Neuronal stem cell (in vitro differentiated cells): ENCODE data around the gene SOHLH1.

ENCODE experiments used
- DNase-seq: peaks from one replicate; pipeline ENCODE4 v3.0.0-alpha.2; 2013; ENCODE audit warnings: low spot score
- H2AFZ ChIP-seq: one replicate; pipeline ENCODE4 v1.6.1; 2013; ENCODE audit warnings: mild to moderate bottlenecking, low read length, inconsistent platforms
- H2AK5ac ChIP-seq: 2 replicates; pipeline ENCODE4 v1.6.1; 2013; ENCODE audit warnings: low read depth, mild to moderate bottlenecking, inconsistent platforms, low read length, moderate library complexity, mixed read lengths
- H2BK120ac ChIP-seq: 2 replicates; pipeline ENCODE4 v1.6.1; 2013; ENCODE audit warnings: low read depth, mild to moderate bottlenecking, inconsistent platforms, low read length, moderate library complexity, mixed read lengths
- H2BK12ac ChIP-seq: one replicate; pipeline ENCODE4 v1.6.1; 2013; ENCODE audit warnings: low read length, inconsistent platforms
- H2BK15ac ChIP-seq: 2 replicates; pipeline ENCODE4 v1.6.1; 2013; ENCODE audit warnings: mild to moderate bottlenecking, low read length, inconsistent platforms, mixed read lengths
- H2BK5ac ChIP-seq: one replicate; pipeline ENCODE4 v1.6.1; 2013; ENCODE audit warnings: inconsistent platforms, mild to moderate bottlenecking, low read length, moderate library complexity
- H3K14ac ChIP-seq: one replicate; pipeline ENCODE4 v1.6.1; 2013; ENCODE audit warnings: low read length, inconsistent platforms
- H3K18ac ChIP-seq: 2 replicates; pipeline ENCODE4 v1.6.1; 2013; ENCODE audit warnings: low read length, inconsistent platforms
- H3K23ac ChIP-seq: 2 replicates; pipeline ENCODE4 v1.6.1; 2013; ENCODE audit warnings: low read depth, mild to moderate bottlenecking, mixed read lengths, low read length, inconsistent platforms; ENCODE audit not compliant: poor library complexity
- H3K27ac ChIP-seq: replicated peaks from 3 replicates; pipeline ENCODE4 v1.5.1; 2013; ENCODE audit warnings: low read length, inconsistent platforms
- H3K27me3 ChIP-seq, 3 experiments: 2 replicates each; pipeline ENCODE4 v1.6.1; 2013; ENCODE audit warnings: low read length in 3 of 3, mild to moderate bottlenecking in 2 of 3, inconsistent platforms in 1 of 3, low read depth in 1 of 3, mixed read lengths in 1 of 3, moderate library complexity in 1 of 3; ENCODE audit not compliant: control insufficient read depth in 3 of 3, insufficient read depth in 3 of 3
- H3K36me3 ChIP-seq, 2 donors: replicated peaks in 1 of 2; 2 replicates each; pipeline ENCODE4 v1.6.1; 2013; ENCODE audit warnings: low read length in 2 of 2; ENCODE audit not compliant: control insufficient read depth in 2 of 2, insufficient read depth in 2 of 2
- H3K4ac ChIP-seq: 2 replicates; pipeline ENCODE4 v1.6.1; 2013; ENCODE audit warnings: inconsistent platforms, mild to moderate bottlenecking, low read length, moderate library complexity
- H3K4me1 ChIP-seq, 2 donors: 1 replicate in 1 of 2; 2 replicates in 1 of 2; pipeline ENCODE4 v1.6.1; 2013; ENCODE audit warnings: low read length in 2 of 2, low read depth in 1 of 2; ENCODE audit not compliant: control insufficient read depth in 2 of 2, insufficient read depth in 1 of 2
- H3K4me2 ChIP-seq: one replicate; pipeline ENCODE4 v1.6.1; 2013; ENCODE audit warnings: mild to moderate bottlenecking, low read length, inconsistent platforms; ENCODE audit not compliant: insufficient read depth, poor library complexity, severe bottlenecking
- H3K4me3 ChIP-seq, 2 donors: 2 replicates each; pipeline ENCODE4 v1.5.1; 2013; ENCODE audit warnings: low read length in 2 of 2, mild to moderate bottlenecking in 2 of 2, inconsistent platforms in 1 of 2, moderate library complexity in 1 of 2
- H3K79me1 ChIP-seq: one replicate; pipeline ENCODE4 v1.6.1; 2013; ENCODE audit warnings: low read depth, mild to moderate bottlenecking, inconsistent platforms, low read length, moderate library complexity
- H3K9ac ChIP-seq: one replicate; pipeline ENCODE4 v1.6.1; 2013; ENCODE audit warnings: mild to moderate bottlenecking, low read depth, low read length, inconsistent platforms; ENCODE audit not compliant: poor library complexity
- H3K9me3 ChIP-seq, 2 donors: replicated peaks in 1 of 2; 2 replicates each; pipeline versions ENCODE3 to v1.6.1; 2013; ENCODE audit warnings: low read length in 2 of 2, mild to moderate bottlenecking in 2 of 2, inconsistent platforms in 1 of 2, low read depth in 1 of 2, mixed read lengths in 1 of 2, moderate library complexity in 1 of 2; ENCODE audit not compliant: control insufficient read depth in 2 of 2, insufficient read depth in 1 of 2
- H4K8ac ChIP-seq: one replicate; pipeline ENCODE4 v1.6.1; 2013; ENCODE audit warnings: low read depth, mild to moderate bottlenecking, inconsistent platforms, low read length, moderate library complexity
- H4K91ac ChIP-seq: one replicate; pipeline ENCODE4 v1.6.1; 2013; ENCODE audit warnings: low read length, low read depth, mild to moderate bottlenecking, inconsistent platforms; ENCODE audit not compliant: poor library complexity
- WGBS, 2 donors: extraction: QIAGEN DNeasy Blood & Tissue Kit; methylation state at CpG; one replicate each; pipeline ENCODE4 v1.1.7; 2013; ENCODE audit warnings: missing lambda C conversion rate in 2 of 2, mixed read lengths in 1 of 2; ENCODE audit not compliant: insufficient read length in 2 of 2, insufficient replicate concordance in 1 of 2; ENCODE audit errors: extremely low coverage in 2 of 2; 5-methylcytosine and 5-hydroxymethylcytosine counted together

The SOHLH1 gene

GRCh38 chr9:135687216-135687615 lies 12.1 kb downstream of the SOHLH1 start:
- Histone ChIP-seq H4K8ac (peak overlapping the region; percentile 82), H2BK15ac (peak overlapping the region; percentile 89), H3K9me3 (peaks cover 0 to 5% of the 10 kb centered on the region in 2 donors), H3K27ac (no peak overlapping the region), H2BK120ac (no peak overlapping the region), H3K4ac (no peak overlapping the region), H3K4me3 (no peak overlapping the region), H3K18ac (peak overlapping the region; percentile 28), H3K27me3 (peaks cover 0 to 19% (median 3%) of the 10 kb centered on the region in 3 experiments), H3K4me1 (peaks cover 0 to 4% of the 10 kb centered on the region in 2 donors), H2BK5ac (no peak overlapping the region), H4K91ac (no peak overlapping the region), H3K14ac (peak overlapping the region; percentile 99), H2BK12ac (peak overlapping the region; percentile 97), H3K36me3 (peaks cover 0 to 3% of the 10 kb centered on the region in 2 donors), H2AFZ (no peak overlapping the region), H3K9ac (peak overlapping the region; percentile 44), H3K79me1 (peaks cover under 1% of the 10 kb centered on the region), H3K23ac (peak overlapping the region; percentile 95), H2AK5ac (peak overlapping the region; percentile 94), H3K4me2 (no peak overlapping the region)
- no CpG with 5 or more reads among the region's 15 CpGs for WGBS, 2 donors
- DNase-seq = no peak

- H2BK5ac ChIP-seq = no peak overlapping the region
- WGBS, 2 donors = no CpG with 5 or more reads among the region's 17 CpGs
- no peak overlapping the region for H3K4ac ChIP-seq
- no peaks in the 10 kb centered on the region for H3K4me1 ChIP-seq
- H2AK5ac ChIP-seq = peak overlapping the region; percentile 90
- no peak overlapping the region for H4K8ac ChIP-seq
- DNase-seq = no peak
- no peak overlapping the region for H2BK12ac ChIP-seq
- H3K27ac ChIP-seq = no peak overlapping the region
- no peaks in the 10 kb centered on the region for H3K79me1 ChIP-seq
- H3K18ac ChIP-seq = no peak overlapping the region
- H2AFZ ChIP-seq = no peak overlapping the region
- H2BK120ac ChIP-seq = no peak overlapping the region
- H3K4me2 ChIP-seq = no peak overlapping the region
- H3K9ac ChIP-seq = no peak overlapping the region
- peak overlapping the region; percentile 85 for H3K23ac ChIP-seq
- H3K27me3 ChIP-seq = peaks cover 0 to 16% (median 0%) of the 10 kb centered on the region in 3 experiments
- H3K4me3 ChIP-seq = no peak overlapping the region
- H3K9me3 ChIP-seq = no peaks in the 10 kb centered on the region
- H3K36me3 ChIP-seq = no peaks in the 10 kb centered on the region
- no peak overlapping the region for H4K91ac ChIP-seq
- no peak overlapping the region for H2BK15ac ChIP-seq
- H3K14ac ChIP-seq = no peak overlapping the region
These were observed 14.6 kb downstream of the SOHLH1 start for GRCh38 chr9:135684691-135685090.

DNA sequence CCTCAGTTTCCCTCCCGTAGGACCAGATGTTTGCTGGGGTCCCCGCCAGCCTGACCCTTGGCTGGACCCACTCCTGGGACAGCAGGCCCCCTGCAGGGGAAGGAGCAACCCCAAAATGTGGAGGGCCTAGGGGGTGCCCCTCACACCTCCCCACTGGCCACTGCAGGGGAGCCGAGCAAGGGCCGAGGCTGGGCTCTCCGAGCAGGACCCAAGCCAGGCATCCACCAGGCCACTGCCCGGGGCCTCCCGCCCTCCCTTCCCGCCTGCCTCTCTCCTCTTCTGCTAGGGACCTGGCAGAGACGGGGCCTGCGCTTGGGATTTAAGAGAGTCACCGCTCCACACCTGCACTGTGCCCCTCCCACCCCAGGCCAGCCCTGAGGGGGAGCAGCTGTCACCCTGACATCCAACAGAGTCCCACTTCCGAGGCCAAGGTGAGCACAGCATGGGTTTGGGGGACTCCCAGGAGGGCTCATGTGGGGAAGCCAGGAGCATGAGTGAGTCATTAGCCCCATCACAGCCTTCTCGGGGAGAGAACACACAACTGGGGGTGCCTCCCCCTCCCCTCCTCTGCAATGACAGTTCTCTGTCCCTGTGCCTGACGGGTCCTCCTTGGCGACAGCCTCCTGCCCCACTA lies 15.8 kb downstream of the SOHLH1 start:
- DNase-seq = no peak
- no CpG with 5 or more reads among the region's 15 CpGs for WGBS, 2 donors
- peaks cover 0 to 14% (median 0%) of the 10 kb centered on the region in 3 experiments for H3K27me3 ChIP-seq
- peak overlapping the region; percentile 63 for H3K14ac ChIP-seq
- H2BK12ac ChIP-seq = no peak overlapping the region
- peak overlapping the region; percentile 38 for H3K18ac ChIP-seq
- no peak overlapping the region for H2BK15ac ChIP-seq
- H2BK5ac ChIP-seq = peak overlapping the region; percentile 54
- H3K36me3 ChIP-seq = no peaks in the 10 kb centered on the region
- peak overlapping the region; percentile 90 for H2AK5ac ChIP-seq
- no peak overlapping the region for H4K8ac ChIP-seq
- no peak overlapping the region for H3K4me2 ChIP-seq
- H4K91ac ChIP-seq = no peak overlapping the region
- no peak overlapping the region for H3K27ac ChIP-seq
- H3K23ac ChIP-seq = no peak overlapping the region
- H3K9ac ChIP-seq = no peak overlapping the region
- H3K9me3 ChIP-seq = no peaks in the 10 kb centered on the region
- no peak overlapping the region for H3K4me3 ChIP-seq
- no peaks in the 10 kb centered on the region for H3K4me1 ChIP-seq
- H2AFZ ChIP-seq = no peak overlapping the region
- no peak overlapping the region for H2BK120ac ChIP-seq
- H3K79me1 ChIP-seq = no peaks in the 10 kb centered on the region
- no peak overlapping the region for H3K4ac ChIP-seq

GRCh38 chr9:135681161-135681560 lies 18.1 kb downstream of the SOHLH1 start:
- no peak overlapping the region for H4K8ac ChIP-seq
- H3K23ac ChIP-seq = no peak overlapping the region
- H3K27ac ChIP-seq = no peak overlapping the region
- H2BK120ac ChIP-seq = no peak overlapping the region
- no peak overlapping the region for H3K4me3 ChIP-seq
- H2AK5ac ChIP-seq = no peak overlapping the region
- no peak overlapping the region for H3K4ac ChIP-seq
- H3K4me1 ChIP-seq = no peaks in the 10 kb centered on the region
- H4K91ac ChIP-seq = no peak overlapping the region
- no CpG with 5 or more reads among the region's 5 CpGs for WGBS, 2 donors
- H3K36me3 ChIP-seq = no peaks in the 10 kb centered on the region
- H3K27me3 ChIP-seq = peaks cover 0 to 24% (median 0%) of the 10 kb centered on the region in 3 experiments
- no peak overlapping the region for H3K9ac ChIP-seq
- no peaks in the 10 kb centered on the region for H3K9me3 ChIP-seq
- peak overlapping the region; percentile 75 for H2BK15ac ChIP-seq
- no peak for DNase-seq
- H3K4me2 ChIP-seq = peak overlapping the region; percentile 11
- H3K14ac ChIP-seq = no peak overlapping the region
- H2AFZ ChIP-seq = no peak overlapping the region
- peaks cover 4% of the 10 kb centered on the region for H3K79me1 ChIP-seq
- H2BK12ac ChIP-seq = no peak overlapping the region
- H2BK5ac ChIP-seq = no peak overlapping the region
- peak overlapping the region; percentile 48 for H3K18ac ChIP-seq
